Amniotic stem cell (primary cell): ENCODE measurements around the gene FBXL17.
"Not testable (repeated sequence)": the region's sequence is repeated elsewhere in the genome, so short reads cannot be mapped to it uniquely, and the experiment has no call there.

Experiments used
- DNase-seq: peaks from one replicate; lab custom pipeline; 2025; lab: John Stamatoyannopoulos, UW

The FBXL17 gene

DNA sequence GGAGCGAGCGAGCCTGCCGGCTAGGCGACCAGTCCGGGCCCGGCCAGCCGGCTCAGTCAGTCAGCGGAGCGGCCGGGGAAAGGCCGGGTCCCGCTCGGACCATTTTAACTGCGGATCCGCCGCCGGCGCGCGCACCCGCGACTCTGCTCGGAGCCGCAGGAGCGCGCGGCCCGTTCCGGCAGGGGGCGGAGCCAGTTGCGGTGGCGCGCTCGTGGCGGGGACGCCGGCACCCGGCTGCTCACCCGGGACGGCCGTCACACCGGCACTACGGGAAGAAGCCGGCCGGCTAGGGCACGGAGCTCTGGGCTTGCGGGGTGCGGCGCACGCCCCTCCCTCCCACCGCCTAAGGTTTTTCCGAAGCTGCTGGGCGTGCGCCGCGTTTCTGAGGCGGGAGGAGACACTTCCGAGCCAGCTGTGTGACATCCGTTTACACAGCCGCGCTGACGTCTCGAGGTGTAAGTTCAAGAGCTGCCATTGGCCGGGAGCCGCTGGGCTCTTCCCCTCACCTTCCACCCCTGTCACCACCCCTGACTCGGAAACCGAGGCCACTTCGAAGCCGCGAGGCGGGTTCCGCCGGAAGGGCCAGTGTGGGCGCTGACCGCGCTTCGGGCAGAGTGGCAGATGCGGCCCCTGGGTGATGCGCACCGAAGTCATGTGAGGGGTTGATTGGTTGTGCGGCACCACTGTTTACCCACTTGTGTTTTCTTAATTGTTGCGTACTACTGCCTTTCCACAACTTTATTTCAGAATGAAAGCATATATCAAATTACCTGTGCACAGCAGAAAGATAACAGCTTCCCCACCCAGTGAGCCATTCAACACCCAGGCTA is at the start of gene FBXL17:
FBXL17 (minus strand) TSS at position 145 of the 830 bp plus-strand sequence.
- peak; percentile 80 for DNase-seq

DNA sequence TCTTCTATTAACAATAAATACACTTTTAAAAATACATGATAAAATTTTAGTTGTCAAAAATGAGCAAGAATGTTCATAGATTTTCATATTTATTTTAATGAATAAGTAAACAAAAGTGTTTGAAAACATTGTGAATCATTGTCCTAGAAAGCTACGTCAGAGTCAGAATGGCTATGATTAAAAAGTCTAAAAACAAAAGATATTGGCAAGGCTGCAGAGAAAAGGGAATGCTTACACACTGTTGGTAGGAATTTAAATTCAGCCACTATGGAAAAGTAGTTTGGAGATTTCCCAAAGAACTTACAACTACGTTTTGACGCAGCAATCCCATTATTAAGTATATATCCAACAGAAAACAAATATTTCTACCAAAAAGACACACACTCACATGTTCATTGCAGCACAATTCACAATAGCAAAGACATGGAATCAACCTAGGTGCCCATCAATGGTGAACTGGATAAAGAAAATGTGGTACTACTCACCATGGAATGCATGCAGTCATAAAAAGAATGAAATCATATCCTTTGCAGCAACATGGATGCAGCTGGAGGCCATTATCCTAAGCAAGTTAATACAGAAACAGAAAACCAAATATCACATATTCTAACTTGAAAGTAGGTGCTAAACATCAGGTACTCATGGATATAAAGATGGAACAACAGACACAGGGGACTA is 49.2 kb upstream of the FBXL17 start:
- no peak for DNase-seq

DNA sequence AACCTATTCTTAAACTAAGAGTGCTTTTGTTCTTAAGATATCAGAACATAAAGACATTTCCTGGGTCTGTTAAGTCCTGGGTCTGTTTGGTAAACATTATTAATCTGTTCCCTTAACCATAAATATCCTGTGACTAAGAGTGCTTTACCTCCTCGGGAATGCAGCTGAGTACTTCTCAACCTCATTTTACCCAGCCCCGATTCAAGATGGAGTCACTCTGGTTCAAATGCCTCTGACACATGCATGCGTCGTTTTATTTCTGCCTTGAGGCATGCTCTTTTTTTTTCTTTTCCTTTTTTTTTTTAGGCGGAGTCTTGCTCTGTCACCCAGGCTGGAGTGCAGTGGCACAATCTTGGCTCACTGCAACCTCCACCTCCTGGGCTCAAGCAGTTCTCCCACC is 39.8 kb upstream of the FBXL17 start:
- no peak for DNase-seq

DNA sequence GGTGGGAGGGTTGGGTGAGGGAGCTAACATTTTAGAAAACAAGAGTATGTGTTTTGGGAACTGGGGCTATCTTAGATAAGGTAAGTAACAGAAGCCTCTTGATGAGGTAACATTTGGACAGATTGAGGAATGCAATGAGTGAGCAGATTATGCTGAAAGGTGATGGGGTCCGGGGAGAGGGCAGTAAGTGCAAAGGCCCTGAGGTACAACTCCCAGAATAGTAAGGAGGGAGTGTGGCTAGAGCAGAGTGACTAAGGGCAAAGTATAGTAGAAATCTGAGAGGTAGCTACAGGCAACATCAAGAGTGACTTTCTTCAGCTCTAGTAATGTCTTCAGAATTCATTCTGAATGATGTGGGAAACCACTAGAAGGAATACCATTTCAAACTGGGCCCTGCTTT is 38.9 kb upstream of the FBXL17 start:
- no peak for DNase-seq

DNA sequence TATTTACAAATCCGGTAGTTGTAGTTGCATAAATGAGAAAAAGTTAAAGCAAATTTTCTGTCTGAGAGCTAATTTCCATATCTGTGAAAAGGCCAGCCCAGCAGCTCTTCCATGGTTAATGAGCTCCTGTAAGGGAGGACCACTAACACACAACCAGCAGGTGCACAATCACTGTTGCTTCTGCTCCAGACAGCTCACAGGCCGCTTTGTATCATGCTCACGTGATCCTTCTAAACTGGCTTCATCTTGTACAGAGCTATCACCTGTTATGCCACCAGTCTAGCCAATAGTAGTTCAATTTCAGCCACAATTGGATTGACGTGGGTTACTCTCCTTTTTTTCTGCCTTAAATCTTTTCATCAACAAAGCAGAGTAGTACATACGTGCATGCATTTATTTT is 38.3 kb upstream of the FBXL17 start:
- DNase-seq: no peak

DNA sequence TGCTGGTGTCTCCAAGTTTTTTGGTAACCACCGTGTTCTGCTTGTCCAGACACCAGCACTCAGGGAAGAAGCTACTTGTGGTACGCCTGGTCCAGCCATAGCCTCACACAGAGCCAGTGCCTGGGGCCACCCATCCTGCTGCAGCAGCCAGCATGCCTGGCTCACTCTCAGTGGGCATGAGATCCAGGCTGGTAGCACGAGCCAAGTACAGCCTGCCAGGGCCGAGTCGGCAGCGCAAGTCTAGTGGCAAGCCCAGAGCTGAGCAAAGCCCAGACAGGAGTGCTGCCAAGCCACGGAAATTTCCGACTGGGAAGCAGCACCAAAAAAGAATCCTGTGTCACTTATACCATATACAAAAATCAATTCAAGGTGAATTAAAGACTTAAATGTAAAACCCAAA is 36.3 kb upstream of the FBXL17 start:
- no peak for DNase-seq

DNA sequence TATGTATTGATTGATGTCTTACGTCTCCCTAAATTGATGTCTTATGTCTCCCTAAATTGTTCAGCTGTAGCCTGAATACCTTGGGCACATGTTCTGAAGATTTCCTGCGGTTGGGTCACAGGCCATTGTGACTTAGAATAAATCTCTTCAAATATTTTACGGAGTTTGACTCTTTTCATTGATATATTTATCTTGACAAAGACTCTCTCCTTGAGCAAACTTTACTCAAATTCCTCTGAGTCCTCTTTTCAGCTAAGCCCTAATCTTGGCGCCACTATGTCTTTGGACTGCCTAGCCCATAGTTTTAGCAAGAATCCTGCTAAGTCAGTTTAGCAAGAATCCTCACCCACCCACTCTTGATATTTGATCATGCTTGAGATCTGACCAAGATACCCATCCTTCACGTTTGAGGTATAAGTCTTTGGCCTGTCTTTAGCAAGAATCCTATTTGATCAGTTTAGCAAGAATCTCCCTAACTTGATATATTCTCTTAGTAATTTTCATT is 35.3 kb upstream of the FBXL17 start:
- no peak for DNase-seq

DNA sequence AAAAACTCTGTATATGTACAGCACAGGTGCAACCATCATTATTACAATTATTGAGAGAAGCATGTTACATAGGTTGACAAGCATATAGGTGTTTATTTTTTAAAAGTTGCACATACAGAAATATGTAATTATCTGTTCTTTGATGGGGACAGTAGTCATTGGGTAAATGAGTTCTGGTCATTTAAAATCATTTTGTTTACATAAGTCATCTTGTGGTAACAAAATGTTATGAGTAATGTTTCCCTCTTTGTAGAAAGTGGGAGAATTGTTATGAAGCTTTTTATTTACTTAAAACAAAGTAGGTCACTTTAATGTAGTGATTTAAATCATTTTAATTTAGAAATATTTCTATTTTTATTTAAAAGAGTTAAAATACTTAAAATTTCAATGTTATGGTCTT is 33.8 kb upstream of the FBXL17 start:
- DNase-seq: no peak

DNA sequence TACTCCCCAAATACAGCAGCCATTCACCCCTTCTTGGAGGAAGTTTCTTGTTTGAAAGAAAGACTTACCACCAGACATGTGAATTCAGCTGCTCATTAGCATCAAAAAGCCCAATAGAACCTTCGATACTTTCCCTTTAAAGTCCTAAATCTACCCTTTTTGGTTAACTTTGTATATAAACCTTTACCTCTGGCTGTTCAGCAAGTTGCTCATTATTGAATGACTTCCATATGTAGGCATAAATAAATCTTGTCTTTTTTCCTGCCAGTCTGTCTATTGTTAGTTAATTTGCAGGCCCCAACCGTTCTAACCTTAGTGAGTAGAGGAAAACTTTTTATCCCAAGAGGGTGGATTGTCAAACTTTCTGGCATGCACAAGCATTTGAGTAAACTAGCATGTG is 27.9 kb upstream of the FBXL17 start:
- no peak for DNase-seq

DNA sequence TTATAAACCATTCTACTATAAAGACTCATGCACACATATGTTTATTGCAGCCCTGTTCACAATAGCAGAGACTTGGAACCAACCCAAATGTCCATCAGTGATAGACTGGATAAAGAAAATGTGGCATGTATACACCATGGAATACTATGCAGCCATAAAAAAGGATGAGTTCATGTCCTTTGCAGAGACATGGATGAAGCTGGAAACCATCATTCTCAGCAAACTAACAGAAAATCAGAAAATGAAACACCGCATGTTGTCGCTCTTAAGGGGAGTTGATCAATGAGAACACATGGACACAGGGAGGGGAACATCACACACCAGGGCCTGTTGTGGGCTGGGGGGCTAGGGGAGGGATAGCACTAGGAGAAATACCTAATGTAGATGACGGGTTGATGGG is 23.3 kb upstream of the FBXL17 start:
- not testable (repeated sequence) for DNase-seq

DNA sequence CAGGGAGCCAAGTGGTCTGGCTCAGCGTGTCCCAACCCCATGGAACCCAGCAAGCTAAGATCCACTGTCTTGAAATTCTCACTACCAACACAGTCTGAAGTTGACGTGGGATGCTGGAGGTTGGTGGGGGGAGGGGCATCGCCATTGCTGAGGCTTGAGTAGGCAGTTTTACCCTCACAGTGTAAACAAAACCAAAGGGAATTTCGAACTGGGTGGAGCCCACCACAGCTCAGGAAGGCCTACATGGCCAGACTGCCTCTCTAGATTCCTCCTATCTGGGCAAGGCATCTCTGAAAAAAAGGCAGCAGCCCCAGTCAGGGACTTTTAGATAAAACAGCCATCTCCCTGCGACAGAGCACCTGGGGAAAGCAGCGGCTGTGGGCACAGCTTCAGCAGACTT is 17.1 kb upstream of the FBXL17 start:
- no peak for DNase-seq

DNA sequence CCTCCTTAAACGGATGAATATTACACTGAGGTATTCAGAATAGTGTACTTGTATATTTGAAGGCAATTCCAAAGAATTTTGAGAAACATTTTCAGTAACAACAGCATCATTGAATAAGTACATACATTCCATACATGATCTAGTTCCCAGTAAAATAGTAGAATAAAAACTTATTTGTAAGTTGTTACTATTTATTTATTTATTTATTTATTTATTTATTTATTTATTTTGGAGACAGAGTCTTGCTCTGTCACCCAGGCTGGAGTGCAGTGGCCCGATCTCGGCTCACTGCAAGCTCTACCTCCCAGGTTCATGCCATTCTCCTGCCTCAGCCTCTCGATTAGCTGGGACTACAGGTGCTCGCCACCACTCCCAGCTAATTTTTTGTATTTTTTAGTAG is 14.9 kb upstream of the FBXL17 start:
- DNase-seq: not testable (repeated sequence)

DNA sequence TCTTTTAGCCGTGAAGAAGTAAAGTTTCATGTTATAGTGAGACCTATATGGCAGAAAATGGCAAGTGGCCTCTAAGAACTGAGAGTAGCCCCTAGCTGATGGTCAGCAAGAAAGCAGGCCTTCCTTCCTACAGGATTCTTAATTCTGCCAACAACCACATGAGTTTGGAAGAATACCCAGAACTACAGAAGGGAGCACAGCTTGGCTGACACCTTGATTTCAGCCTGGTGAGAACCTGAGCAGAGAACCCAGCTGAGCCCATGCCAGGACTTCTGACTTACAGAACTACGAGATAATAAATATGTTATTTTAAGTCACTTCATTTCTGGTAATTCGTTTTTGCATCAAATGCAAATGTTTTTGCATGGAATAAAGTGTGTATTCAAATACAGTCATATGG is 5.9 kb upstream of the FBXL17 start:
- no peak for DNase-seq

DNA sequence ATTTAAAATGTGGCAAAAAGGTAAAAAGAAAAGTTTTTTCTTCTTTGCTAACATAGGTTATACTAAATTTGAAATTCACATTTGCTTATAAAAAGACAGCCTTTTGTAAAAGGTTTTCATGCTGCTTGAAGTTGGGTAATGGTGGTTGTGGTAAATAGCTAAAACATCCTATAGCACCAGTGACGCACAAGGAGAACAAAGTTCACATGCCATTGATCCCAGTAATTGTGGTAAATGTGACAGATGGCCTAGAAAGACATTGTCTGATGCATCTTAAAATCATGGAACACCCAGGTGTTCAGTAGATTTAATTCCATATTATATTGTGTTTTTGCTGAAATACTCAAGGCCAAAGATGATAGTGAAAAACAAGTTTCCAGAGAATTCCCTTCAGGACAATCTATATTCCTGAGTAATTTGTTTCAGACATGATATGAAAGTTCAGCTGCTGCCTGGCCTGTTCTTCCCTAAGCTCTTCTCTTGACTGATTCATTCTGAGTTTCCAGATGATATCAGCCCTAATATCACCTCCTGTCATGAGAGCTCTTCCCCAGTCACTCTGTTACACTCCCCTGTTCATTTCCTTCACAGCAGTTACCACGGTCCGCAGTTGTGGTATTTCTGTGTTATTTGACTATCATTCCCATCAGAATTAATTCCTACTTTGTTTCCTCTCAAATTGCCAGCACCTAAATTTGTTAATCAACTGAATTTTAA is 4.6 kb upstream of the FBXL17 start:
- no peak for DNase-seq

DNA sequence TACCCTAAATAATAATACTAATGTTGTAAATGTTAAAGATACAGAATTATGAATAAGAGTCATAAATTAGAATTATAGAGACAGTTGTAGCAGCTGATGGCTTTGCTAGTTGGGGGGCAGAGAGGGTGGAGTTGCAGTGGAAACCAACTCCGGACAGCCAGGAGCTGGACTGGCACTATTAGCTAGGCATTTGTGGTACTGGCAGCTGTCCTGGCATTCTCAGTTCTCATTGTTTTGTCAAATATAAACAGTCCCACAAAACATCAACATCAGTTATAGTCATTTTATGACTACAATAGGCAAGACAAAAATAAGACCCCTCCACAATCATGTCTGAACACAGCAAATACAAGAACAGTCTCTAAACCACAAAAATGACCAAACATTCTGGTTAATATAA is 2.8 kb upstream of the FBXL17 start:
- DNase-seq: no peak

DNA sequence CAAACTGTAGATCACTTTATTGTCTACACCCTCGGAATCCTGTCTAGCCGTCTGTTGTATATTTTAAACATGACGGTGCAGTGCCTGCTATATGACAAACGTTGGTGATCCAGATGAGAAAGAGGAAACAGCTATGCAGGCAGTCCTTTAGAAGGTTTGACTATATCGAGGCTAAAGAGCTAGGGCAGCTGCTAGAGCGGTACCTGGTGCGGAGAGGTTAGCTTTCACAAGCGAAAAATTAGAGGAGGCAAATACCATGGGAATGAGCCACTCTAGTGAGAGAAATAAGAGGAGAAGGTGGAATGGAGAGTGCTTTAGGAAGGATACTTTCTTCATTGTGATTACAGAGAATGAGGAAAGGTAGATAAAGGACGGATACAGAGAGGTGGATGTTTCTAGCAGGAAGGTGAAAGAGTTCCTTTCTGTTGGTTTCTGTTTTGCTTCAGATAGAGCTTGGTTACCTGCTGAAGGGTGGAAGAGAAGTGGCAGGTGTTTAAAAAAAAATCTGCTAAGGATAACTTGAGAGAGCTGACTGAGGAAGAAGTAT is 959 bp upstream of the FBXL17 start:
- DNase-seq: no peak

DNA sequence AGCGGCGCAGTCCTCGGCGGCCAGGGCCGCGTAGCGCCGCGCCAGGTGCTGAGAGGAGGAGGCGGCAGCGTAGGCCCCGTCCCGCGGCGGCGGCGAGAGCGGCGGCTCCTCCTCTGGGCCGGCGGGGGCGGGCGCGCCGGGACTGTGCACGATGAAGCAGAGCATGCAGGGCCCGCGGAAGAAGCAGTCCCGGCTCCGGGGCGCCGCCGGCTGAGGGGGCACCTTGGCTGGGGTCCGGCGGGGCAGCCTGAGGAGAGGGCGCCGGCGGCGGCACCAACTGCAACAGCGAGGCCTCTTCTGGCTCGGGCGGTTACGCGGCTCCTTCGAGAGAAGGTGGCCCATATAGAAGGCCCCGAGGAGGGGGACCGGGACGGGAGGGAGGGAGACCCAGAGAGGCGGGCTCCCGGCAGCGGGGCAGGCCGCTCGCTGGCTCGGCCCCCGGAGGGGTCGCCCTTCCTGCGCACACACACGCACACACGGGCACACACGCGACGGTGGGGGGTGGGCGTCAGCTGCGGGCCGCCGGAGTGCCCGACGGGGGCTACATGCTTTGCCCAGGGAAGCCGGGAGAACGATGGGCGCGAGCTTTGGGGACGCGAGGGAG is 446 bp downstream of the FBXL17 start:
- DNase-seq: no peak

DNA sequence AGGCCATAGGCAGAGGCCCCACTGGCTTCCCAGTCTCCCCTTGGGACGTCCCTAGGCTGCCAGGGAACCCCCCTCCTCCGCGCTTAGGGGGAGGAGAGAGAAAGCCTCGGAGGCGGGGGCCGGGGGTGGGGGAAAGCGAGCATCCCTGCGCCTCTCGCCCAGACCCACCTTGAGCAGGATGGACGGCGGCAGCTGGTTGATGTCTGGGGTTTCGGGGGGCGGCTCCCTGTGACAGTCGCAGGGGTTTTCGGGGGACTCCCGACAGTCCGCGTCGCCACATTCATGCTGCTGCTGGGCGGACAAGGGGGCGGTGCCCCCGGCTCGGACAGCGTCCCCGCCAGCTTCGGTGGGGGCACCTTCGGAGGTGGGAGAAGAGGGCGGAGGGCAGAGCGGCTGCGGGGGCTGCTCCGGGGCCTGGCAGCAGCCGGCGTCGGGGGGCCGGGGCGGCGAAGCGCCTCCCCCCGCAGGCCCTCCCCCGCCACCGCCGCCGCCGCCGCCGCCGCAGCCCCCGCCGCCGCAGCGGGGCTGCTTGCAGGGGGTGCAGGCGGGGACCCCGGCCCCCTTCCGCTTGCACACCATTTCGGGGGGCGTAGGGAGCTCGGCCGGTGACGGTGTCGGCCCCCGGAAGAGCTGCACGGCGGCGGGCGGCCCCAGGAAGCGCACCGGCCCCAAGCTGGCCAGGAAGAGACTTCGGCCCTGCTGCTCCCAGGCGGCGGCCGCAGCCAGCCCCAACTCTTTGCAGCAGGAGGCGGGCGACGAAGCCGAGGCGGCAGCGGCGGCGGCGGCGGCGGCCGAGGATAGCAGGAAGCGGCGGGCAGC is 1.2 kb downstream of the FBXL17 start:
- no peak for DNase-seq

DNA sequence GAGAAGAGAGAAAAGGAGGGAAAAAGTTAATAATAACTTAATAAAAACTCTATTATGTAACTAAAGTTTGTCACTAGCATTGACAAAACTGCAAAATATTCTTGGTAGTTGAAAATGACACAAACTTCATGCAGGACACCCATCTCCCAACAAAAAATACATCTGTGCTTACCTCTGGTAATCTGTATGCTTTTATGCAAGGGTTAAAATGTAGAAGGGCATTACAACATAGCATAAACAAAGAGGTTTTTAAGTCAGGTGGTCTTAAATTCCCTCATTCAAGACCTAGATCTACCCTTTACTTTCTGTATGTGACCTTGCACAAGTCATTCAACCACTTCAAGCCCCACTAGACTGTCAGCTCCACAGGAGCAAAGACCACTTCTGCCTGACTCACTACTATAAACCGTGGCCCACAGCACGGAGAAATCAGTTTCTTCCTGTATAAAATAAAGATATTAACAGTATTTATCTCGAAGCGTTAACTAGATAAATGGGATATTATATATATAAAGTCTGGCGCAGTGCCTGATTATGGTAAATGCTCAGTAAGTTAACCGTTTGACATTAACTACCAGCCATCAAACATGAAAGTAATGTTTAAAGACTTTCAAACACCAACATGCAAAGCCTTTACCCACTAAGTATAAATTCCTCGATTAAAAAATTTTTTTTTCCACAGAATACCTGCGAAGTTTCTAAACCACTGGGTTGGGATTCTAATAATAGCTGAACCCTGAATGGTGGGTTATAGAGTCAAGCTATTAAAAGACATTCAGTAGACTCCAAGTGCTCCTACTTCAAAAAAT is 2.0 kb downstream of the FBXL17 start:
- DNase-seq: no peak

DNA sequence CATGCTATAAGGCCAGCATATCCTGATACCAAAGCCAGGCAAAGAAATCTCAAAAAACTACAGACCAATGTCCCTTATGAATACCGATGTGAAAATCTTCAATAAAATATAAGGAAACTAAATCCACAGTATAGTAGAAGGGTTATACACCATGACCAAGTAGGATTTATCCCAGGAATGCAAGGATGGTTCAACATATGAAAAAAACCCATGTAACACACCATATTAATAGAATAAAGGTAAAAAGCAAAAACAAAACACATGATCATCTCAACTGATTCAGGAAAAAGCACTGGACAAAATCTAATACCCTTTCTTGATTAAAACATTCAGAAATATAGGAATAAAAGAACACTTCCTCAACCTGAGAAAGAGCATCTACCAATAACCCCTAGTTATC is 6.1 kb downstream of the FBXL17 start:
- no peak for DNase-seq
